Lower leg skin (tissue), 3 donors: Measurements from ENCODE around the gene ESRRB.

ENCODE experiments used
- POLR2A ChIP-seq, 2 donors: fragments of 450-650 bp; IDR thresholded peaks; one replicate each; pipeline ENCODE4 v1.6.1; 2016 to 2017; ENCODE audit warnings: antibody characterized with exemption in 2 of 2, mild to moderate bottlenecking in 1 of 2, moderate library complexity in 1 of 2
- TF ChIP-seq, protein P1 (sequence below), 3 donors: fragments of 450-650 bp; IDR thresholded peaks; one replicate each; pipeline ENCODE4 v1.5.1; 2016; ENCODE audit warnings: antibody characterized with exemption in 3 of 3, mild to moderate bottlenecking in 3 of 3, moderate library complexity in 2 of 3

DNA sequence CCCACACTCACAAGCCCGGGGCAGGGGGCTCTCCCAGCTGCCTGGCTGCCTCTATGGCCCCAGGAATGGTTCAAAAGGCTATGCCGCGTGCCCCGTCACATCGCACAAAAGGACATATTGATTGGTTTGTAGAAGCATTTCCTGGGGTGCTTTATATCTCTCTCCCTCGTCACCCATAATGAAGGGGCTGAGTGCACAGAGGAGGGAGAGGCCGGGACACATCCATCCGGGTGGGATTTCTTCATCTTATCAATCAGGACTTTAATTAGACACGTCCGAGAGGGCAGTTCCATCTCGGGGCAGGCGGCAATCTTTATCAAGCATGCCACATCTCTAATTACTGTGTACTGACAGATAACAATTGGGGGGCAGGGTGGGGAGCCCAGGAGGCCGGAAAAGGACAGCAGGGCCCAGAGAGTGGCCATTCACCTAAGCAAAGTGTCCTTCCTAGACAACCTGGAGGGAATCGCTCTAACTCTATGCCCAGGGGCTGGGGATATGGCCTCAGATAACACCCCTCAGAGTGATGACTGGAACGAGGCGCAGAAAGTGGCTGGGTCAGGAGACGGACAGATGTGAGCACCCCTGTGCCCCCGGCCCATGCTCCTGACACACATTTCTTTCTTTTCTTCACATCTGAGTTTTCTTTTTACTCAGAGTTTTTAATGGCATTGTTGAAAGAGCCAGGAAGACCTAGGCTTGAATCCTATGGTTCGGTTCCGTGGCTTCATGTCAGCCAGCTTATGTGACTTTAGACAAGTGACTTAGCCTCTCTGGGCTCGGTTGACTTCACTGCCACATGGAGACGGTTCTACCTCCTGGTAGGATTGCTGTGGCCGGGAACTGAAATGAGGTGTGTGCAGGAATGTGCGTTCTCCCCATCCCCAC is 36.0 kb upstream of the ESRRB start:
- TF ChIP-seq, protein P1, sequence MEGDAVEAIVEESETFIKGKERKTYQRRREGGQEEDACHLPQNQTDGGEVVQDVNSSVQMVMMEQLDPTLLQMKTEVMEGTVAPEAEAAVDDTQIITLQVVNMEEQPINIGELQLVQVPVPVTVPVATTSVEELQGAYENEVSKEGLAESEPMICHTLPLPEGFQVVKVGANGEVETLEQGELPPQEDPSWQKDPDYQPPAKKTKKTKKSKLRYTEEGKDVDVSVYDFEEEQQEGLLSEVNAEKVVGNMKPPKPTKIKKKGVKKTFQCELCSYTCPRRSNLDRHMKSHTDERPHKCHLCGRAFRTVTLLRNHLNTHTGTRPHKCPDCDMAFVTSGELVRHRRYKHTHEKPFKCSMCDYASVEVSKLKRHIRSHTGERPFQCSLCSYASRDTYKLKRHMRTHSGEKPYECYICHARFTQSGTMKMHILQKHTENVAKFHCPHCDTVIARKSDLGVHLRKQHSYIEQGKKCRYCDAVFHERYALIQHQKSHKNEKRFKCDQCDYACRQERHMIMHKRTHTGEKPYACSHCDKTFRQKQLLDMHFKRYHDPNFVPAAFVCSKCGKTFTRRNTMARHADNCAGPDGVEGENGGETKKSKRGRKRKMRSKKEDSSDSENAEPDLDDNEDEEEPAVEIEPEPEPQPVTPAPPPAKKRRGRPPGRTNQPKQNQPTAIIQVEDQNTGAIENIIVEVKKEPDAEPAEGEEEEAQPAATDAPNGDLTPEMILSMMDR (IDR thresholded peaks at IDR 0.05): no peak
- no peak for TF ChIP-seq POLR2A (IDR thresholded peaks at IDR 0.05)
